HG03039 (cell line): Measurements from ENCODE around the gene M1AP.

Source experiments
- ATAC-seq: cut with Tn5 transposase; IDR thresholded peaks from one replicate; pipeline ENCODE4 v1.9.1; 2021; ENCODE audit warnings: mild to moderate bottlenecking, moderate library complexity; ENCODE audit not compliant: unreplicated experiment

The M1AP gene

DNA sequence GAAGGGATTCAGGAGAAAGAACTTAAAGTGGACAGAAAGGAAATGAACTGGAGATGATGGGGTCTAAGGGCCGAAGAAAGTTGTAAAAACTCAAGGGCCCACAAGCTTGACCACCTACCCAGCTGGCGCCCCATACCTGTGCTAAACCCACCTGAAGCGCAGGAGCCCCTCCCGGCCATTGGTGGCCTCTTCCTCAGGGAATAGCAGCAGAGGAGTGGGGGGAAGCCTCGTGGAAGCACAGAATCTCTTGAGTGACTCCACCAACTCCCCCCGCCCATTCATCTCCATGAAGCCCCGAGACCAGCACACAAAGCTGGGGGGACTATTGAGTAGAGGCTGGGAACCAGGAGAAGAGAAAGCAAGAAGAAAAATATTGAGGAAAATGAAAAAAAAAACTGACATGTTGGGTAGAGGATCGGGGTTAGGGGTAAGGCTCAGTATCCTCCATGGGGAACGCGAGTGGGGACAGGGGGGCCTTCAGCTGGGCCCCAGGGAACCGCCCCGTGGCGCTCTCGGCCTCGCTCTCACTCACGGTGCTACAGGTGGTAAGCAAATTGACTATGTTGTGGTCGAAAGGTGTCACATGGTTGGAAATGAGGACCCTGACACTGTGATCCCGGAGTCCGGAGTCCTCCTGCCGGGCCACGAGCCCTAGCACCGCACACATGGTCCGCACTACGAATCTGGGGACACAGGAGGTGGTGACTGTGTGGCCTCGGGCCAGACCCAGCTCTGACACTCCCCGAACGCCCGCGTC, 119.4 kb downstream of the M1AP start:
- ATAC-seq, result peak; percentile 7

DNA sequence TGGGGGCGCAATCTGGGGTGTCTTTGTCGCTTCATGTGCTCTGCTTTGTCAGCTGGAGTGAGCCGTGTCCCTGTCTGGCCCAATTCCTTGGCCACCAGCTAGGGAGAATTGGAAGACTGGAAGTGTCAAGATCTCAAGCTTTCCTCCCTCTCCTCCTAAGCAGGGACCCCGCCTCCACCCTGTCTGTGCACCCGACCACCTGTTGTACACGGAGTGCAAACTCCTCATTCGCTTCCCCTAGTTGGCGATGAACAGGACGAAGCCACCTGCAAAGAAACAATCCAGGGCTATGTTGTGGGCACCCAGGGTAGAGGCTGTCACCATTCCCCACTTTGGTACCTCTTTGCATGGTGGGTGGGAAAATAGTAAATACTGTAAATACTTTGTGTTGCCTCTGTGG, 120.4 kb downstream of the M1AP start:
- ATAC-seq, result no peak

DNA sequence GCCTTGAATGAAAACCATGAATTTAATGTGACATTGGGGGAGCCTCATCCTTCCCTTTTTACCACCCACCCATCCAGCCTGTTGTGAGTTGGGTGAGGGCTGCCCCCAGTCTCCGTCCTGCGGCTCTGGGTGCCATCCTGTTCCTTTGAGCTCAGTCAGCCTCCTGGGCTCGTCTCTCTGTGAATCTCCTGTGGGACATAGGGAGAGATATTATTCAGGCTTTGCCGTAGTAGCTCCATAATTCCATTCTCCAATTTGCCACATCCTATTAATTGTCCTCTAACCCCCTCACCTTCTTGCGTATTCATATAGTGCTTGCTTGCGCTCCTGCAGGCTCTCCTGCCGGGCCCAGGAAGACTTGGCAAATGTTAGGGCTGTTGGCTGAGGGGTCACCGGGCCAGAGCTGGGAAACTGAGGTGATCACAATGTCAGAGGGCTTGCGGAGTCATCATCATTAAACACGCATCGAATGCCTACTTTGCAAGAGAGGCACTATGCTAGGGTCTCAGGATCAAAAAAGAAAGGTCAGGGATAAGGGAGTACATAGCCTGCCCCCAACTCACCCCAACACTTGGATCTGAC, 121.4 kb downstream of the M1AP start:
- ATAC-seq, result no peak

DNA sequence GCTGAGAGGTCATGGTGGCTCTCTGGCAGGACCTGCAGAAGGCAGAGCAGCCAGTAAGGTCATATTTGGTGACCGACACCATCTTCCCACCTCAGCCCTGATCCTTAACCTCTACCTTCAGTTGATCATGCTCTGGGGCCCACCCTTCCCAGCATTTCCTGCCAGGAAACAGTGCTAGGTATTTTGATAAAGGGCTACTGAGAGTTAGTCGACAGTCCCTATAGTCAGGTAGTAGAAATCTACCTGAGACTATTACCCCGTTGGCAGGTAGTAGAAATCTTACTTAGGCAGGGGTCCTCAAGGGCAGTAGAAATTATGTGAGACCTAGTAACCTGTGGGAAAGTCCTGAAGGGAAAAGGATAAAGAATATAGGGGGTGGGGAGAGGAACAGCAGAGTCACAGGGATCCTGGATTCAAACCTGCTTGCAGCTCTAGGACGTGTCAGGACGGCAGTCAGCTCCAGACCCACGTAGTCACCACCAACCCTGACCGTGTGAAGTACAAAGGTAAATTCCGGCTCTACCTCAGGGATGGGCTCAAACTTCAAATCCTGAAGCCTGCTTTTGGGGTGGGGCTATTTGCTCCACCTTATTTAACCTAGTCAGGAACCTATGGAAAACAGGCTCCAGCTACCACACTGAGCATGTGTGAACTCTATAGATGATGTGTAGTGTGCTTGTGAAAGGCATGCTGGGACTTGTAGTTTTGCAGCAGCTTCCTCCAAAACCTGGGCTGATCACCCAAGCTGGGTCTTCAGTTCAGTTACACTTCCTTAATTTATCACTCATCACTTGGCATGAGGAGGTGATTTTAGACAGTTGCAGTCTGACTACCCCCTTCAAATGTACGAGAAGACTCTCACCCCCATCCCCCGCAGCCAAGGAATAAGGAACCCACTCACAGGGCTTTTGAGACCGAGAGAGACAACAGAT, 122.1 kb downstream of the M1AP start, which contains the start of gene DQX1:
DQX1 (minus strand) TSS at position 515 of the 932 bp plus-strand sequence; CDS start at position 13, 502 bp downstream.
- ATAC-seq, result no peak

DNA sequence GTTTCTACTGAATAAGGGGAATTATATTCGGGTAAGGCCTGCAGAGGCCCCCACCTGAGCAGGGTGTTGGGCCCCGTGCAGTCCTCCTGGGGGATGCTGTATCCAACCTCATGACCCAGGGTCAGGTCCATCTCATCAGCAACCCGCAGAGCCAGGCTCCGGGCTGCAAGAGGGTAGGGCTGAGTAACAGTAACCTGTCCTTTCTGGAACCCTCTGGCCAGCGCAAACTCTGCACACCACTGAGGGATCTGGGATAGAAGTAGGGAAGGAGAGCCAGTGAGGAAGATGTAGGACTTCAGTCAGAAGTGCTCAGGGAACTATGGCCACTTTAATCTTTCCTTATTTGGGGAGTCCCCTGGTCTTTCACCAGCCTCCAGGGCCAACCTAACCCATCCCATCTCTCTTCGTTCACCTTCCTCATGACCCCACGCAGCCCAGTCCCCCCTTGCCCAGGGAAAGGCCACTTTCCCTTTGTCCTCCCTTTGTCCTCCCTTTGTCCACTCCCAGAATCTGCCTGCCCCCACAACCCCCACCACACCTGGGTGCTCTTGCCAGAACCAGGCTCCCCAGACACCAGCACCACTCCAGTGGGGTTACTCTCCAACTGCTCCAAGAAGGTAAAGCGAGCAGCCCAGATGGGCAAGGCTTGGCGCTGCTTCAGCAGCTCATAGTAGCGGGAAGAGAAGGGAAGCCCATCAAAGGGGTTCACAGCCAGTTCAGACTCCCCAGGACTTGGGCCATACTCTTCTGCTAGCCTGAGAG, 123.0 kb downstream of the M1AP start:
- ATAC-seq, result no peak

DNA sequence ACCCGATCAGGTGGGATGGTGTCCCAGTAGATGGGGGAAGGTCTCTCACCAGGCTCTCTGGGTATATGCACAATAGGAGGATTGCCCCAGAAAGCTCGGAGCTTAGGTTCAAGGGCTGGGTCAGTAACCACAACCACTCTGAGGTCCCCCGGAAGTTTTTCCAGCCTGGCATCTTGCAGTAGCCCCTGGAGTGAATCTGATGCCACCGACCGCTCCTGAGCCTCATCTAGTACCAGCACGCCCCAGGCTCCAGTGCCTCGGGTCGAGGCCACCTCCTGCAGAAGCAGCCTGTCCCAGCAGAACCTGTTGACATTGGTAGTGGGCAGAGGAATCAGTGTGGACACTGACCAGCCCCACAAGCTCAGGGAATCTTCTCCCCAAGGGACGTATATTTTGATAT, 124.1 kb downstream of the M1AP start:
- no peak for ATAC-seq

DNA sequence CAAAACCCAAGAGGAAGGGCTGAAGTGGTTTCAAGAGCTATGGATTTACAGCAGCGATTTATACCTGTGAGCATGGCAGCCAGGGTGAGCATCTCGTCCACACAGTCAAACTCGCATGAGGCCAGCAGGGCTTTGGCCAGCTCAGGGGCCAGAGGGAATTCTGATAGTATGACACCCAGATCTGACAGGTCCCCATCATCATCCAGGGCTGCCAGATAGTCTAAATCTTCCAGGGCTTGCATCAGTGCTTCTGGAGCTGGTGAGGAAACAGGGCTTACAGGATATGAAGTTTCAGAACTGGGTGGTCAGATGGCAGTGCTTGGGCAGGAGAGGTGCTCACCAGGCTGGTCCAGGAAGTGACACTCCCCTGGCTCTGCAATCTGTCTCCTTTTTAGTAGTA, 125.6 kb downstream of the M1AP start:
- no peak for ATAC-seq

DNA sequence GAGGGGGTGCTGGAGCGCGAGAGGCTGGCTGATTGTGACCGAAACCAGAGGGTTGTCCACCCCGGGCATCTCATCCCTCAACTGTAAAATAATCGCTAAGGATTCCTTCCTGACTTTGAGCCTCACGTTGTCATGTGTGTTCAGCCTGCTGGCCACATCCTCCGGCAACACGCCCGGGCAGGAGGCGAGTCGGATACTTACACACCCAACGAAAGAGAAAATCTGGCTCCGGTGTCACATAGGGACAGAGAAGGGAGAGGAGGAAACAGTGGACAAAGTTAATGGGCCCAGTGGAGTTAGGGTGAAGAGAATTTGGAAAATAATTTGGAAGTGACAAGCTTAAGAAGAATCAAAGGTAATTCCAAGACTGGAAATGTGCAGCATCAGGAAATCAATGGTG, 131.5 kb downstream of the M1AP start:
- no peak for ATAC-seq

DNA sequence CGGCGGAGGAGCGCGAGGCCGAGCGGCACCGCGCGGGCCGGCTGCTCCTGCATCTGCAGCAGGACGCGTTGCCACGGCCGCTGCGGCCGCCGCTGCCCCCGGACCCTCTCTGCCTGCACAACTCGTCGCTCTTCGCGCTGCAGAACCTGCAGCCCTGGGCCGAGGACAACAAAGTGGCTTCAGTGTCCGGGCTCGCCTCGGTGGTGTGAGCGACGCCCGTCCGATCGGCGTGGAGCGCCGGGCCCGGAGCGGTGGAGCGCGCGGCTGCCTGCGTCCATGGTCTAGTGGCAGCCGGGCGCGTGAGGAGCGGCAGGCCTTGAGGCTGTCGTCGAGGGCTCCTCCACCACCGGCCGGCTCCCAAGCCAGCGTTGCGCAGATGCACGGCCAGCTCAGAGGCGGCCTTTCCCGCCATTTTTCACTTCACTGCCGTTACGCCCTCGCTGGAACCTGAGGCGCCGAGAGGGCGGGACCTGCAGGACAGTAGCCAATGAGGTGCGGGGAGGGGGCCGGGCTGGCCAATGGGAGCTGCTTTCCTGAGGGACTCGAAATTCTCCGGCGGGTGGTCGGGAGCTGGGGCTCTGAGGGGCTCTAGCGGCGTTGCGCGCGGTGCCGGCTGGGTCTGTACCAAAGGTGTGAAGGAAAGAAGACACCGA, 132.0 kb downstream of the M1AP start:
- ATAC-seq, result no peak

DNA sequence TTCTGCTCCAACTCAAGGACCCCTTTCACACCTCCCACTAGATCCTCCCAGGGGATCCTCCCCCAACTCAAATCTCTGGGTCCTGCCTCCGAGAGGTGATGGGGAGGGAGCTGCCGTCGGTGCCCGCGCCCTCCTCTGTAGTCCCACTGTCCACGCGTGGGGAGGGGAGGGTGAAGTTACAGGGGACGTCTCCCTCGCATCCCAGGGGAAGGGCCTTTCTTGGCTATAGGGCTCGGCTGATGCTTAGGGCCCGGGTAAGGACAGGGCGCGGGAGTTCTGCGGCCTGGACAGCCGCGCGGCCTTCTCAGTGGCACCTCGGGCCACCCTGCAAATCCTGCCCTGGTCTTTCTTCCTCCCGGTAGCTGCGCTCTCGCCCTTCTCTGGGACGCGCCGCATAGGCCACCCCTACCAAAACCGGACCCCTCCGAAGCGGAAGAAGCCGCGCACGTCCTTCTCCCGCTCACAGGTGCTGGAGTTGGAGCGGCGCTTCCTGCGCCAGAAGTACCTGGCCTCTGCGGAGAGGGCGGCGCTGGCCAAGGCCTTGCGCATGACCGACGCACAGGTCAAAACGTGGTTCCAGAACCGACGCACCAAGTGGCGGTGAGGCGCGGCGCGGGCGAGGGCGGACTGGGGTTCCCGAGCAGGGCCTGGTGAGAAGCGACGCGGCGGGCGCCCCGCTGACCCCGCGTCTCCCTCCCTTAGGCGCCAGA, 132.7 kb downstream of the M1AP start:
- ATAC-seq, result no peak

DNA sequence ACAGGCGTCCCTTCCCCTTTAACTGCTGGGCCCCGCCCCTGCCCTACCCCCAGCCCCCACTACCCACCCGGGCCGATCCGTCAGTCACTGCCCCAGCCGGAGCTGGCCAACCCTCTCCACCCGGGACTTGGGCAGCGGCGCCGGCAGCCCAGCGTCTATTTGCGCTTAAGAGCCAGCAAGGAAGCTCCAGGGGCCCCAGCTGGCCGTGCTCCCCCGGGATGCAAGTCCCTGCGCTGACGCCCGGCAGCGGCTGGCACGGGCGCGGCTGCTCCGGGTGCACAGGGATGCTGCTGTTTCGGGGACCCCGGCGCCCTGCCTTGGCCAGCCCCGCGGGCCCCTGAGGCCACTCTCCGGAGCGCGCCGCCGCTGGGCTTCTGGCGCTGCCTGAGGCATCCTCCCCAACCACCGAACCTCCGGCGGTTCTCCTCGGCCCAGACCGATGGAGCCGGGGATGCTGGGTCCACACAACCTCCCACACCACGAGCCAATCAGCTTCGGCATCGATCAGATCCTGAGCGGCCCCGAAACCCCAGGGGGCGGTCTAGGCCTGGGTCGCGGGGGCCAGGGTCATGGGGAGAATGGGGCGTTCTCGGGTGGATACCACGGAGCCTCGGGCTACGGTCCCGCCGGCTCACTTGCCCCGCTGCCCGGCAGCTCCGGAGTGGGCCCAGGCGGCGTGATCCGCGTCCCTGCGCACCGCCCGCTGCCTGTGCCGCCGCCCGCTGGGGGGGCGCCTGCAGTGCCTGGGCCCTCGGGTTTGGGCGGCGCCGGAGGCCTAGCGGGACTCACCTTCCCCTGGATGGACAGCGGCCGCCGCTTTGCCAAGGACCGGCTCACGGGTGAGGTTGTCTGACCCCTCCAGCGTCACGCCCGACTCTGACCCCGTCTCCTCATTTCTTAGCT, 133.5 kb downstream of the M1AP start, which contains the start of gene TLX2:
TLX2 (plus strand) TSS at position 83 of the 903 bp plus-strand sequence; CDS start at position 440, 357 bp downstream.
- no peak for ATAC-seq

DNA sequence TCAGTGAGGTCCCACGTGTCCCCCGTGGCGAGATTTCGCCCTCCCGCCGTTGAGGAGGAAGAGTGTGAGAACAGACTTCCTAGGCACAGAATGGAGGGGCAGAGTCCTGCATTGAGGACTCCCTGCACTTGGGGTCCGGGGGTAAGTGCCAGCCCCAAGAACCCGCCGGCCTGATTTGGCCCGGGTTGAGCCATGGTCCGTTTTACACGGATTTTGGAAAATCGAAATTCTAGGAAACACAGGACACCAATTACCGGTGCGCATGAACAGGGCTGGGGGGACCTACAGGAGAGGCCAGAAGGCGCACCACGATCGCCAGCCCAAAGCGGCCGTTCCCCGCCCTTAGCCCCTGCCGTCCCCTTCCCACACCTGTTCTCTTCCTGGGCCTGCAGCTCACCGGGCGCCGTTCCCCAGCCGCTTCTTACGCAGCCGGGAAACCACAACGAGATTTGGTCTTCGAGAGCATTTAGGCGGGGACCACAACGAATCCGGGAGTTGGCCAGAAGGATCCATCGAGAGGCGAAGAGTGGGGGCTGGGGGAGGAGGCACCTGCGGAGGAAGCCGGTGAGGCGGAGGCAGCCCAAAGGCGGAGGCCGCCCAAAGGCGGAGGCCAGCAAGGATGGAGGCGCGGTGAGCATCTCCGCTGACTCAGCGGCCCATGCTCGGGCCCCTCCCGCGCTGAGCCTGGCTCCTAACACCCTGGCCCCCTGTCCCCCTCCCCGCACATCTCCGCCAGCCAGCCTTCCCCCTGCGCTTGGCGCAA, 134.3 kb downstream of the M1AP start:
- ATAC-seq, result no peak

DNA sequence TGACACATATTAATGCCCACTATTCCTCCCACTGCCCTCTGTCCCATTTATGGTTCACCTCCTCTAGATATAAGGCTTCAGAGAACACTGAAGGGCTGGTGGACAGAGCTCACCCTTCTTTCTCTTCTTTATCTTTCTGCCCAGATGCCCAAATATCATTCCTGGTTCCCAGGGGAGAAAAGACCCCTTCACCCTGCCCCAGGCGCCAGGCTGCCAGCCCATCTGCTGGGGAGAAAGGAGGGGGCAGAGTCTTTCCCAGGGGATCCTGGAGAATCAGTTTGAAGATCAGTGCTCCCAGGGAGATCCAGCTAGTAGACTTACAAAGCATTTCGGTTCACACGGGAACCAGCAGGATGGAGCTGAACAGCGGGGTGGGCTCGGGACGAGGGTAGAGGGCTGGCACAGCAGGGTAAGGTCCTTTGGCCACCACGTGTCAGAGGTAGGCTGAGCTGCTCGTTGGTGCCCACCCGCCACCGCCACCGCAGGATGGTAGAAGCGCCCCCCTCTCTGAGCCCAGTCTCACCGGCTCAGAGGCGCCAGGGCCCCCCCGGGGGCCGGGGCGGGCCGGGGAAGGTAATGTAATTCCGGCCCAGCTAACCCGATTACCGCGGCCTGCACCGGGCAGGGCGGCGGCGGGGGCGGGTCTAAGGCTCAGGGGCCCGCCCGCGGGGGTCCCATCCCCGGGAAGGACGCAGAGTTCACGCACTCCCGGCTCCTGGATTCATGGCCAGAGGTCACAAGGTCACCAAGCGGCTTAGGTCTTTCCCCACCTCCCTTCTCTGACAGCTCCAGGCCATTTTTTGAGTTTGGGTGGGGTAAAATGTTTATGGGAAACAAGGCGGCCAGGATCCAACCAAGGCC, 135.2 kb downstream of the M1AP start:
- no peak for ATAC-seq

DNA sequence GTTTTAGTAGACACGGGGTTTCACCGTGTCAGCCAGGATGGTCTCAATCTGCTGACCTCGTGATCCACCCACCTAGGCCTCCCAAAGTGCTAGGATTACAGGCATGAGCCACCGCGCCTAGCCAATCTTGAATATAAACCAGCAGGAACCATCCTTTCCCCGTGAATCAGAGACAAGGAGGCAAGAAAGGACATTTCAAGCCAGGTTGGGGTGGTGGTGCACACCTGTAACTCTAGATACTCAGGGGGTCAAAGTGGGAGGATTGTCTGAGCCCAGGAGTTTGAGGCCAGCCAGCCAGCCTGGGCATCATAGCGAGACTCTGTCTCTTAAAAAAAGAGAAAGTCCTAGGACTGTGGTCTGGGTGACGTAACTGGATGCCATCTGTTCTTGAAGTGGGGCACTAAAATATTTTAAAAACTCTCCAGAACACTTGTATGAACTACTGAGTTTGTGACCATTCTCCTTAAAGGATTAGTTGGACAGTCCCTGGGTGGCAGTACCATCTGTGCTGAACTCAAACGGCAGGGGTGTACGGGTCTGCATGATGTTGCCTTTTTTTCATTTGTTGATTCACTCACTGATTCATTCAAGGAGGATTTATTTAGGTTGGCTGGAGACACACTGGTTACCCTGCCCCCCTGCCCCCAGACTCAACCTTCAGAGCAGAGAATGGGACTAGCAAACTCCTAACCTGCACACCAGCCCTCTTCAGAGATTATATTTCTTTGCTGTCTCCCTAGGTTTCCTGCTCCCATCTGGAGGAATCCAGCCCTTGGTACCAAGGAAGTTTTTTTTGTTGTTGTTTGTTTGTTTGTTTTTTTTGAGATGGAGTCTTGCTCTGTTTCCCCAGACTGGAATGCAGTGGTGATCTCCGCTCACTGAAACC, 136.8 kb downstream of the M1AP start:
- ATAC-seq, result no peak

DNA sequence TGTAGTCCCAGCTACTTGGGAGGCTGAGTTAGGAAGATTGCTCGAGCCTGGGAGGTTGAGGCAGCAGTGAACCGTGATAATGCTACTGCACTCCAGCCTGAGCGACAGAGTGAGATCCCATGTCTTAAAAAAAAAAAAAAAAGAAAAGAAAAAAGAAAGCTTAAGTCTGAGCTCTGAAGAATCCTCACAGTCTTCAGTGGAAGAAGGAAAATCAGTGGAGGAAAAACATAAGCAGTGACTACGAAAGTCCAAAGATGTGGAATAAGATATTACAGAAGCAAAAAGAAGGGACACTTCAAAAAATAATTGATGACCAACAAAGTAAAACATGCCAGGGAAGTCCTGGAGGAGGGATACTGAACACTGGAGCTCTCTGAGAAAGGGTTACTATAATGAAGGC, 137.9 kb downstream of the M1AP start:
- ATAC-seq, result no peak
